ENCODE results near the gene ZNF358.

Gene ZNF358

DNA sequence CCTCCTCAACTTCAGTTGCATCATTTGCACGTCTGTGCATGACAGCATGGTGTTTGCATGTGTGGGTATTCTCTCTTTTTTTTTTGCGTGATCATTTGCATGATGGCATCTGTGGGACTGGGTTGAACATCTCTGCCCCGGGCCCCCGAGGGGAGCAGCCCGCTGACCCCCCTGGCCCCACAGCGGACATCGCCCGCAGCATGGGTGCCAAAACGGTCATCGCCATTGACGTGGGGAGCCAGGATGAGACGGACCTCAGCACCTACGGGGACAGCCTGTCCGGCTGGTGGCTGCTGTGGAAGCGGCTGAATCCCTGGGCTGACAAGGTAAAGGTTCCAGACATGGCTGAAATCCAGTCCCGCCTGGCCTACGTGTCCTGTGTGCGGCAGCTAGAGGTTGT, 42.8 kb downstream of the ZNF358 start:
- in situ Hi-C loops (cut with HindIII; ENCODE audit: low pct_ligation_motif_present, low sequenced_read_pairs): no loop called here
- peaks cover 60% of the 10 kb centered on the region for H3K36me3 ChIP-seq (replicated peaks)
- no peak overlapping the region for H3K27ac ChIP-seq
- no peaks in the 10 kb centered on the region for H3K27me3 ChIP-seq (replicated peaks)
- H3K4me3 ChIP-seq (ENCODE audit: low read depth, low read length): no peak overlapping the region
- TF ChIP-seq, protein P1, sequence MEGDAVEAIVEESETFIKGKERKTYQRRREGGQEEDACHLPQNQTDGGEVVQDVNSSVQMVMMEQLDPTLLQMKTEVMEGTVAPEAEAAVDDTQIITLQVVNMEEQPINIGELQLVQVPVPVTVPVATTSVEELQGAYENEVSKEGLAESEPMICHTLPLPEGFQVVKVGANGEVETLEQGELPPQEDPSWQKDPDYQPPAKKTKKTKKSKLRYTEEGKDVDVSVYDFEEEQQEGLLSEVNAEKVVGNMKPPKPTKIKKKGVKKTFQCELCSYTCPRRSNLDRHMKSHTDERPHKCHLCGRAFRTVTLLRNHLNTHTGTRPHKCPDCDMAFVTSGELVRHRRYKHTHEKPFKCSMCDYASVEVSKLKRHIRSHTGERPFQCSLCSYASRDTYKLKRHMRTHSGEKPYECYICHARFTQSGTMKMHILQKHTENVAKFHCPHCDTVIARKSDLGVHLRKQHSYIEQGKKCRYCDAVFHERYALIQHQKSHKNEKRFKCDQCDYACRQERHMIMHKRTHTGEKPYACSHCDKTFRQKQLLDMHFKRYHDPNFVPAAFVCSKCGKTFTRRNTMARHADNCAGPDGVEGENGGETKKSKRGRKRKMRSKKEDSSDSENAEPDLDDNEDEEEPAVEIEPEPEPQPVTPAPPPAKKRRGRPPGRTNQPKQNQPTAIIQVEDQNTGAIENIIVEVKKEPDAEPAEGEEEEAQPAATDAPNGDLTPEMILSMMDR (IDR thresholded peaks at IDR 0.05; ENCODE audit: low read depth, low read length, missing control alignments): no peak
- no peak for DNase-seq

DNA sequence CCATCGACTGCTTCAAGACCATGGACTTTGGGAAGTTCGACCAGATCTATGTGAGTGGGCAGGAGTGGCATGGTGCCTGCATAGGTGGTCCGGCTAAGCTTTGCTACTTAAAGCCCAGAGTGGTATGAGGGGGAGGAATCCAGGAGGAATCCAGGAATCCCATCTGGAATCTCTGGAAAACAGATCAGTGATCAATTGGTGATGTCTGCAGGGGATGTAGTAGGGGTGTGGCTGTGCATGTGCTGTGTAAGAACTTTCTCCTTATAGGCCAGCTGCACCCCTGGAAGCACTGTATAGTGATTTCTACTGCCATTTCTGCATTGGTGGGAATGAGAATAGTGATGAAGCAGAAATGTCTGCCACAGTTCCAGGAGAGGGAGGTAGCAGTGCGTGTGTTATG, 43.2 kb downstream of the ZNF358 start:
- Histone ChIP-seq H3K4me3 (ENCODE audit: low read depth, low read length) (no peak overlapping the region), H3K27me3 (replicated peaks) (no peaks in the 10 kb centered on the region), H3K27ac (no peak overlapping the region), H3K36me3 (replicated peaks) (peaks cover 59% of the 10 kb centered on the region)
- DNase-seq: no peak
- in situ Hi-C loops (cut with HindIII; ENCODE audit: low pct_ligation_motif_present, low sequenced_read_pairs): no loop called here
- TF ChIP-seq, protein P1 (IDR thresholded peaks at IDR 0.05; ENCODE audit: low read depth, low read length, missing control alignments): no peak

DNA sequence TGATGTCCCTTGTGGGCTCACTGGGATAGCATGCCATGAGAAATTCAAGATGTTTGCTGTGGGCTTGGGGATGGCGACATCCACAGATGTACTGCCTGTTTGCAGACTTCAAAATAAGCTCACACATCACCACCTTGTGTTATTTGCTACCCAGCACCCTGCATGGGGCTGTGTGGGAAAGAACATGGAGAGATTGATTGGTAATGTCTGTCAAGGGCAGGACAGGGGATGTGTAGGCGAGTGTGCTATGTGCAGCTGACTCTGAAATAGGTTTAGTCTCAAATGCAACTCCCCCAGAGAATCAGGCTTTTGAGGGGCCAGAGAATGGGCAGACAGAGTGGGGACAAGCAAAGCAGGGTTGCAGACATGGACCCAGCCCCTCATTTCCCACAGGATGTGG, 44.4 kb downstream of the ZNF358 start:
- no peak for DNase-seq
- Histone ChIP-seq H3K36me3 (replicated peaks) (peaks cover 50% of the 10 kb centered on the region), H3K27me3 (replicated peaks) (no peaks in the 10 kb centered on the region), H3K27ac (no peak overlapping the region), H3K4me3 (ENCODE audit: low read depth, low read length) (no peak overlapping the region)
- TF ChIP-seq, protein P1 (IDR thresholded peaks at IDR 0.05; ENCODE audit: low read depth, low read length, missing control alignments): no peak
- in situ Hi-C loops (cut with HindIII; ENCODE audit: low pct_ligation_motif_present, low sequenced_read_pairs): no loop called here

DNA sequence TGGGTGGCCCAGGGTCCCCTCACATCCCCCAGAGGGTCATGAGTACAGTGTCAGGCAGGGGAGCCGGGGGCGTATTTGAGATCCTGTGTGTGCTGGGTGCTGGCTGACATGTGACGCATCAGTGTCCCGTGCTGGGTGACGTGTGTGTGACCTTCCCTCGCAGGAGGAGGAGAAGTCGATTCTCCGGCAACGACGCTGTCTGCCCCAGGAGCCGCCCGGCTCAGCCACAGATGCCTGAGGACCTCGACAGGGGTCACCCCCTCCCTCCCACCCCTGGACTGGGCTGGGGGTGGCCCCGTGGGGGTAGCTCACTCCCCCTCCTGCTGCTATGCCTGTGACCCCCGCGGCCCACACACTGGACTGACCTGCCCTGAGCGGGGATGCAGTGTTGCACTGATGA, 45.4 kb downstream of the ZNF358 start:
- DNase-seq: no peak
- Histone ChIP-seq H3K27ac (no peak overlapping the region), H3K4me3 (ENCODE audit: low read depth, low read length) (no peak overlapping the region), H3K27me3 (replicated peaks) (no peaks in the 10 kb centered on the region), H3K36me3 (replicated peaks) (peaks cover 45% of the 10 kb centered on the region)
- in situ Hi-C loops (cut with HindIII; ENCODE audit: low pct_ligation_motif_present, low sequenced_read_pairs): no loop called here
- TF ChIP-seq, protein P1 (IDR thresholded peaks at IDR 0.05; ENCODE audit: low read depth, low read length, missing control alignments): no peak

DNA sequence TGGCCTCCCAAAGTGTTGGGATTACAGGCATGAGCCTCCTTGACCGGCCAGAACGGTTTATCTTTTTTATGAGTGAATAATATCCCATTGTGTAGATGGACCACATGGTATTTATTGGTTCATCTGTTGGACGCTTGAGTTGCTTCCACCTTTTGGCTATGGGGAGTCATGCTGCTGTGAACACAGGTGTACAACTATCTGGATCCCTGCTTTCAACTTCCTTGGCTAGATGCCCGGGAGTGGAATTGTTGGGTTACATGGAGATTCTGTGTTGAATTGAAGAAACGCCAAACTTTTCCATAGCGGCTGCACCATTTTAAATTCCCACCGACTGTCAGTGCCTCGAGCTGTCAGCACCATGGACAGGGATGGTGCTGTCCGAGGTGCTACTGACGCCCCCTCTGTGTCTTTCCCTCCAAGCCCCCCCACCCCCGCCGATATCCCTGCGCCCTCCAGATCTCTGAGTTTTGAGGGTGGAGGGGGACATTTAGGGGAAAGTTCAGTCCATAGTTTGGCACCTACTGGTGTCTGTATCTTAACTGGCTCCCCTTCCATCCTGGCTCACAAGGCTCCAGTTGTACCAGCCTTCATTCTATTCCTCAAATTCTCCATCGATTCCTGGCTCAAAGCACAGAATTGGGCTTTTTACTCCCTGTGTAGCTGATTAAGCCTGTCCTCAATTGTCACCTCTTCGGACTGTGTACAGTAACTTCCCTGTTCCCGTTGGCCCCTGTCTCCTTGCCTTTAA, 46.9 kb downstream of the ZNF358 start:
- DNase-seq: no peak
- TF ChIP-seq, protein P1 (IDR thresholded peaks at IDR 0.05; ENCODE audit: low read depth, low read length, missing control alignments): no peak
- in situ Hi-C loops (cut with HindIII; ENCODE audit: low pct_ligation_motif_present, low sequenced_read_pairs): no loop called here

DNA sequence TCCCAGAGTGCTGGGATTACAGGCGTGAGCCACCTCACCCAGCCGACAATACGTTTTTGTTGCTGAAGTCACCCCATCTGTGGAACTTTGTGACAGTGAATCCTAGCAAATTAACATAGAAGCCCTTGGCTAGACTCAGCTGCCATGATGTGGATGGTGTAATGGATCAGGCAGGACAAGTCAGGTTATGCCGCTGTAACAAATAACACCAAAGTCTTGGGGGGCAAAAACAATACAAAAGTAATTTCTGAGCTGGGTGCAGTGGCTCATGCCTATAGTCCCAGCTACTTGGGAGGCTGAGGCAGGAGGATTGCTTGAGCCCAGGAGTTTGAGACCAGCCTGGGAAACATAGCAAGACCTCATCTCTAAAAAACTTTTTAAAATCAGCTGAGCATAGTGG, 49.0 kb downstream of the ZNF358 start:
- in situ Hi-C loops (cut with HindIII; ENCODE audit: low pct_ligation_motif_present, low sequenced_read_pairs): no loop called here
- peaks cover 13% of the 10 kb centered on the region for H3K36me3 ChIP-seq (replicated peaks)
- TF ChIP-seq, protein P1 (IDR thresholded peaks at IDR 0.05; ENCODE audit: low read depth, low read length, missing control alignments): no peak
- no peak for DNase-seq
- H3K27me3 ChIP-seq (replicated peaks): no peaks in the 10 kb centered on the region
- H3K4me3 ChIP-seq (ENCODE audit: low read depth, low read length): no peak overlapping the region
- H3K27ac ChIP-seq: no peak overlapping the region

More for the DNA sequence above, 46.9 kb downstream of the ZNF358 start:
- Histone ChIP-seq H3K4me3 (ENCODE audit: low read depth, low read length) (no peak overlapping the region), H3K27ac (no peak overlapping the region), H3K36me3 (replicated peaks) (peaks cover 31% of the 10 kb centered on the region), H3K27me3 (replicated peaks) (no peaks in the 10 kb centered on the region)
